Activated naive CD8-positive, alpha-beta T cell treated with anti-CD3 and anti-CD28 coated beads, Interleukin-2, amount 50 U/mL, for 16 hours (primary cell): ENCODE data around the gene SERPINE1.
"Not testable (repeated sequence)": the region's sequence is repeated elsewhere in the genome, so short reads cannot be mapped to it uniquely, and the experiment has no call there.

Experiments
- DNase-seq: peaks from one replicate; pipeline ENCODE4 v3.0.0-alpha.2; 2020; ENCODE audit warnings: low read depth, low spot score

Gene SERPINE1

GRCh38 chr7:101100858-101101847 lies 25.8 kb upstream of the SERPINE1 start:
- no peak for DNase-seq

- DNase-seq, result no peak
These were observed 24.9 kb upstream of the SERPINE1 start for GRCh38 chr7:101102026-101102425.

- DNase-seq, result not testable (repeated sequence)
These were observed 23.2 kb upstream of the SERPINE1 start for GRCh38 chr7:101103701-101104100.

GRCh38 chr7:101104193-101104713 lies 22.7 kb upstream of the SERPINE1 start:
- no peak for DNase-seq

GRCh38 chr7:101104799-101105198 lies 22.1 kb upstream of the SERPINE1 start:
- no peak for DNase-seq

- DNase-seq, result not testable (repeated sequence)
These were observed 21.7 kb upstream of the SERPINE1 start for GRCh38 chr7:101105248-101105647.

GRCh38 chr7:101106386-101106785 lies 20.5 kb upstream of the SERPINE1 start:
- no peak for DNase-seq

- no peak for DNase-seq
These were observed 18.5 kb upstream of the SERPINE1 start for GRCh38 chr7:101108330-101108857.

- no peak for DNase-seq
These were observed 17.9 kb upstream of the SERPINE1 start for GRCh38 chr7:101108961-101109360.

GRCh38 chr7:101109368-101109767 lies 17.5 kb upstream of the SERPINE1 start:
- DNase-seq, result no peak

- DNase-seq, result no peak
These were observed 15.6 kb upstream of the SERPINE1 start for GRCh38 chr7:101111261-101111660.

GRCh38 chr7:101112233-101112632 lies 14.7 kb upstream of the SERPINE1 start:
- DNase-seq, result no peak

GRCh38 chr7:101113140-101113539 lies 13.8 kb upstream of the SERPINE1 start:
- DNase-seq, result not testable (repeated sequence)

- no peak for DNase-seq
These were observed 13.1 kb upstream of the SERPINE1 start for GRCh38 chr7:101113836-101114235.

- DNase-seq, result no peak
These were observed 12.4 kb upstream of the SERPINE1 start for GRCh38 chr7:101114492-101114891.

- no peak for DNase-seq
These were observed 11.7 kb upstream of the SERPINE1 start for GRCh38 chr7:101115215-101115614.

- no peak for DNase-seq
These were observed 10.0 kb upstream of the SERPINE1 start for GRCh38 chr7:101116898-101117297.

- no peak for DNase-seq
These were observed 8.0 kb upstream of the SERPINE1 start for GRCh38 chr7:101118856-101119255.

- DNase-seq, result no peak
These were observed 7.0 kb upstream of the SERPINE1 start for GRCh38 chr7:101119876-101120275.

GRCh38 chr7:101120315-101120714 lies 6.6 kb upstream of the SERPINE1 start:
- no peak for DNase-seq

- not testable (repeated sequence) for DNase-seq
These were observed 5.3 kb upstream of the SERPINE1 start for GRCh38 chr7:101121631-101121990.

GRCh38 chr7:101121991-101122932 lies 4.6 kb upstream of the SERPINE1 start:
- no peak for DNase-seq
